Endothelial cell (in vitro differentiated cells): Measurements from ENCODE around the gene GPHN. TPM values are rescaled to one million over a fixed set of nuclear protein-coding genes. Genes with fewer than 3 reads are reported as not detected.

Source experiments
- DNase-seq: peaks from one replicate; pipeline ENCODE4 v3.0.0; 2021; ENCODE audit warnings: low spot score
- H3K27ac Mint-ChIP-seq: one replicate; pipeline ENCODE4 v1.8.0; 2021; ENCODE audit warnings: mixed read lengths, inconsistent platforms; ENCODE audit not compliant: unreplicated experiment
- H3K27me3 Mint-ChIP-seq: one replicate; pipeline ENCODE4 v1.8.0; 2021; ENCODE audit warnings: mild to moderate bottlenecking, moderate library complexity, mixed read lengths, inconsistent platforms; ENCODE audit not compliant: unreplicated experiment
- H3K36me3 Mint-ChIP-seq: one replicate; pipeline ENCODE4 v1.8.0; 2021; ENCODE audit warnings: mild to moderate bottlenecking, low read depth, mixed read lengths, inconsistent platforms; ENCODE audit not compliant: unreplicated experiment
- H3K4me1 Mint-ChIP-seq: one replicate; pipeline ENCODE4 v1.8.0; 2021; ENCODE audit warnings: mild to moderate bottlenecking, mixed read lengths, inconsistent platforms; ENCODE audit not compliant: unreplicated experiment
- H3K4me3 Mint-ChIP-seq: one replicate; pipeline ENCODE4 v1.8.0; 2021; ENCODE audit warnings: mild to moderate bottlenecking, mixed read lengths, inconsistent platforms; ENCODE audit not compliant: unreplicated experiment
- H3K9me3 Mint-ChIP-seq: one replicate; pipeline ENCODE4 v1.8.0; 2021; ENCODE audit warnings: mixed read lengths, inconsistent platforms; ENCODE audit not compliant: unreplicated experiment
- long read RNA-seq: library from polyadenylated mRNA; unstranded; transcript quantifications from one replicate; pipeline ENCODE4 v2.0.0, GENCODE V29; 2020; ENCODE audit not compliant: unreplicated experiment
- total RNA-seq: library from RNA; stranded (reverse); fragmentation: NEBNext Ultra II Directional; extraction: Animal tissue kit (Norgen Biotek cat#: 25700); gene quantifications from one replicate; pipeline ENCODE4 v1.2.1, GENCODE V29; 2021; ENCODE audit not compliant: unreplicated experiment
- TF ChIP-seq, protein P1 (sequence below): fragments of 200-600 bp; sonication (generic); IDR thresholded peaks from one replicate; pipeline ENCODE4 v1.5.0; 2021; ENCODE audit warnings: antibody characterized with exemption; ENCODE audit not compliant: unreplicated experiment

GPHN gene
- 30.0 TPM for total RNA-seq
- long read RNA-seq, partial matches to known transcripts, result 1 of 2 reads
- long read RNA-seq, other reads (novel, unspliced or antisense), result 1 of 2 reads

- peak within 1 kb of the TSS; percentile 84 for H3K27ac Mint-ChIP-seq
- peak within 1 kb of the TSS; percentile 94 for H3K4me3 Mint-ChIP-seq
- peaks cover 10% of the 10 kb centered on the region for H3K4me1 Mint-ChIP-seq
- H3K27me3 Mint-ChIP-seq, result peaks cover 3% of the 10 kb centered on the region
- peak; percentile 91 for DNase-seq
- H3K36me3 Mint-ChIP-seq, result no peaks in the 10 kb centered on the region
- TF ChIP-seq, protein P1, sequence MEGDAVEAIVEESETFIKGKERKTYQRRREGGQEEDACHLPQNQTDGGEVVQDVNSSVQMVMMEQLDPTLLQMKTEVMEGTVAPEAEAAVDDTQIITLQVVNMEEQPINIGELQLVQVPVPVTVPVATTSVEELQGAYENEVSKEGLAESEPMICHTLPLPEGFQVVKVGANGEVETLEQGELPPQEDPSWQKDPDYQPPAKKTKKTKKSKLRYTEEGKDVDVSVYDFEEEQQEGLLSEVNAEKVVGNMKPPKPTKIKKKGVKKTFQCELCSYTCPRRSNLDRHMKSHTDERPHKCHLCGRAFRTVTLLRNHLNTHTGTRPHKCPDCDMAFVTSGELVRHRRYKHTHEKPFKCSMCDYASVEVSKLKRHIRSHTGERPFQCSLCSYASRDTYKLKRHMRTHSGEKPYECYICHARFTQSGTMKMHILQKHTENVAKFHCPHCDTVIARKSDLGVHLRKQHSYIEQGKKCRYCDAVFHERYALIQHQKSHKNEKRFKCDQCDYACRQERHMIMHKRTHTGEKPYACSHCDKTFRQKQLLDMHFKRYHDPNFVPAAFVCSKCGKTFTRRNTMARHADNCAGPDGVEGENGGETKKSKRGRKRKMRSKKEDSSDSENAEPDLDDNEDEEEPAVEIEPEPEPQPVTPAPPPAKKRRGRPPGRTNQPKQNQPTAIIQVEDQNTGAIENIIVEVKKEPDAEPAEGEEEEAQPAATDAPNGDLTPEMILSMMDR, result no peak
- no peaks in the 10 kb centered on the region for H3K9me3 Mint-ChIP-seq
These were observed at the start of gene GPHN for GRCh38 chr14:66507722-66508546. Gene GPHN (plus strand): TSS chr14:66508147.

DNA sequence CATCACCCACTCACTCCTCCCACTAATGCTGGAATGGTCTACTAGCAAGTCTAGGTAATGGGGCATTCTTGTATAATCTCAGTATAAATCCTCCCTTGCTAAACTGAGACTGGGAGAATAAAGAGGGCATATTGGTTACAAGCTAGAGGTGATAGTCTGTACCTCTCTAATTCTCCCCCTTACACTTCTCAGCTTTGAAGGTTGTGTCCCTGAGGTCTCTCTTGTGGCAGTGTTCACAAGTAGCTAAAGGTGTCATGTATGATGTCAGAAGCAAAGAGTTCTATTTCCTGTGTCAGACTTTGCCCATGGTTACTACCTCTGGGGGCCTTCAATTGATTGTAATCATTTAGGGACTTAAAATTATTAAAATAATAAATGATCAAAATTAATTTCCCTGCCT lies 48.3 kb upstream of the GPHN start:
- H3K9me3 Mint-ChIP-seq, result no peaks in the 10 kb centered on the region
- no peaks in the 10 kb centered on the region for H3K4me1 Mint-ChIP-seq
- H3K36me3 Mint-ChIP-seq, result no peaks in the 10 kb centered on the region

DNA sequence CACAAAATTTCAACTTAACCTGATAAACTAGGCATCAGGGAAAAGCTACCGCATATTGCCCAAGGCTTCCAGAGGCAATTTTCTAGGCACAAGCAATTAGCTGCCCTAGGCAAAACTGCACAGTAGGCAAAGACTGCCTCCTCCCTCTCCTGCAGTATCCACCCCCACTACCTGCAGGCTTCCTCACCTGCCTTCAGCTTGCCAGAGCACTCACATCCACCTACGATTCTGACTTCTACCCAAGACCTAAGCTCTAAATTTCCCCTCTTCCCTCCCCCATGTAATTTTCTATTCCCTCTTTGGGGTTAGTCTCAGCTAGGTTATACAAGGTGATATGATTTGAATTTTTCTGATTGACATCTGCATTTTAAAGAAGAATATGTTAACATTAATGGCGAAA lies 43.7 kb upstream of the GPHN start:
- no peak for DNase-seq
- Mint-ChIP-seq H3K27me3 (peaks cover 1% of the 10 kb centered on the region), H3K36me3 (no peaks in the 10 kb centered on the region), H3K4me3 (no peak overlapping the region), H3K27ac (no peak overlapping the region), H3K4me1 (no peaks in the 10 kb centered on the region), H3K9me3 (peaks cover 5% of the 10 kb centered on the region)
- TF ChIP-seq, protein P1, result no peak

More for the DNA sequence above, 48.3 kb upstream of the GPHN start:
- DNase-seq, result no peak
- Mint-ChIP-seq H3K4me3 (no peak overlapping the region), H3K27me3 (peaks cover 1% of the 10 kb centered on the region), H3K27ac (no peak overlapping the region)
- TF ChIP-seq, protein P1, result no peak

DNA sequence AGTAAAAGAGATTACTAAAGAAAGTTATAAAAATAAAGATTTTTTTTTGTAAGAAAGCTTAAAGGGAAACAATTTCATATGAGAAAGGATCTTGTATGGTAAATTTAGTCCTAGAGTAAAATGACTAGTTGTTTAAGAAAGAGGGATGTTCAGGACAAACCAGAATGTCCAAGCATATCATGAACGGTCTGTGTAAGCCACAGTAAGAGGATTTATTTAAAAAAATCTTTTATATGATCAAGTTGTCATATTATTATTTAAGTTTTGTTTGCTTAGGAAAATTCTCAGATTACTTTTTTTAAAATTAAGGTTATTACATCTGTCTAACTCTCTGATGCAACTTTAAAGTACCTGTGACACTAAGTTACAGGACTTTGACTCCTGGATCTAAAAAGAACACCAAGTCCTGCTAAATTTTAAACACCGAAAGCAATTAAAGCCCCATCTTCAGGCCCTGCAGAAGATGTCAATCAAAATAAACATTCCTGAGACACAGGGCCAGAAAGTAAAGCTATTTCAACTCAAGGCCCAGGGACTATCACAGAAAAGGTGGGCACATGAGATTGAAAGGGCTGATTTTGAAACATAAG lies 39.1 kb upstream of the GPHN start:
- Mint-ChIP-seq H3K4me3 (no peak overlapping the region), H3K9me3 (peaks cover 5% of the 10 kb centered on the region), H3K27ac (no peak overlapping the region), H3K27me3 (peaks cover 1% of the 10 kb centered on the region), H3K4me1 (no peaks in the 10 kb centered on the region), H3K36me3 (peaks cover 3% of the 10 kb centered on the region)
- DNase-seq, result no peak
- TF ChIP-seq, protein P1, result no peak

DNA sequence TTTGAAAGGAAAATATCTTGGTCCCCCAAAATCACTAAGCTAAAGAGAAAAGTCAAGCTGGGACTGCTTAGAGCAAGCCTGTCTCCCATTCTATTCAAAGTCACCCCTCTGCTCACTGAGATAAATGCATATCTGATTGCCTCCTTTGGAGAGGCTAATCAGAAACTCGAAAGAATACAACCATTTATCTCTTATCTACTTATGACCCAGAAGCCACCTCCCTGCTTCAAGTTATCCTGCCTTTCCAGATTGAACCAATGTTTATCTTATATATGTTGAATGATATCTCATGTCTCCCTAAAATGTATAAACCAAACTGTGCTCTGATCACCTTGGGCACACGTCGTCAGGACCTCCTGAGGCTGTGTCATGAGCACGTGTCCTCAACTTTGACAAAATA lies 36.4 kb upstream of the GPHN start:
- H3K4me3 Mint-ChIP-seq, result no peak overlapping the region
- DNase-seq, result no peak
- H3K9me3 Mint-ChIP-seq, result no peaks in the 10 kb centered on the region
- TF ChIP-seq, protein P1, result no peak
- no peaks in the 10 kb centered on the region for H3K27me3 Mint-ChIP-seq
- H3K36me3 Mint-ChIP-seq, result peaks cover 3% of the 10 kb centered on the region
- no peak overlapping the region for H3K27ac Mint-ChIP-seq
- no peaks in the 10 kb centered on the region for H3K4me1 Mint-ChIP-seq
